Progenitor cell of endocrine pancreas (in vitro differentiated cells): ENCODE measurements around the gene NT5C2. TPM values are rescaled to one million over a fixed set of nuclear protein-coding genes. Genes with fewer than 3 reads are reported as not detected.
"Not testable (repeated sequence)": the region's sequence is repeated elsewhere in the genome, so short reads cannot be mapped to it uniquely, and the experiment has no call there.

Experiments used
- DNase-seq: peaks from one replicate; pipeline ENCODE4 v3.0.0; 2021; ENCODE audit warnings: low spot score; ENCODE audit not compliant: unreplicated experiment
- H3K27ac Mint-ChIP-seq: 2 replicates; pipeline ENCODE4 v1.8.0; 2021; ENCODE audit warnings: mild to moderate bottlenecking, moderate library complexity, mixed read lengths
- H3K27me3 Mint-ChIP-seq: 2 replicates; pipeline ENCODE4 v1.8.0; 2021; ENCODE audit warnings: mixed read lengths
- H3K36me3 Mint-ChIP-seq: 2 replicates; pipeline ENCODE4 v1.8.0; 2022; ENCODE audit warnings: mixed read lengths; ENCODE audit not compliant: insufficient read depth
- H3K4me1 Mint-ChIP-seq: 2 replicates; pipeline ENCODE4 v1.8.0; 2021; ENCODE audit warnings: low read depth, mixed read lengths
- H3K4me3 Mint-ChIP-seq: 2 replicates; pipeline ENCODE4 v1.8.0; 2021; ENCODE audit warnings: low read depth, mild to moderate bottlenecking, moderate library complexity, mixed read lengths
- H3K9me3 Mint-ChIP-seq: 2 replicates; pipeline ENCODE4 v1.8.0; 2021; ENCODE audit warnings: low read depth, mixed read lengths
- CTCF ChIP-seq: fragments of 200-600 bp; sonication (generic); IDR thresholded peaks from one replicate; pipeline ENCODE4 v1.5.0; 2021; ENCODE audit warnings: antibody characterized with exemption, mild to moderate bottlenecking; ENCODE audit not compliant: unreplicated experiment
- total RNA-seq: library from RNA; stranded (reverse); gene quantifications from 2 replicates; pipeline ENCODE4 v1.2.1, GENCODE V29; 2021

NT5C2 gene
- total RNA-seq, 1 donor from 2014 or later, result 131 TPM

- peaks cover 6% of the 10 kb centered on the region for H3K9me3 Mint-ChIP-seq
- peak overlapping the region; percentile 47 for H3K27ac Mint-ChIP-seq
- peaks cover 8% of the 10 kb centered on the region for H3K4me1 Mint-ChIP-seq
- no peak for TF ChIP-seq CTCF
- DNase-seq, result no peak
- no peak overlapping the region for H3K4me3 Mint-ChIP-seq
- no peaks in the 10 kb centered on the region for H3K27me3 Mint-ChIP-seq
- peaks cover 35% of the 10 kb centered on the region for H3K36me3 Mint-ChIP-seq
Observed at GRCh38 chr10:103139803-103140202, 53.3 kb downstream of the NT5C2 start.

GRCh38 chr10:103135168-103135567 lies 57.9 kb downstream of the NT5C2 start:
- DNase-seq, H3K27me3 Mint-ChIP-seq, H3K4me3 Mint-ChIP-seq, H3K4me1 Mint-ChIP-seq, H3K27ac Mint-ChIP-seq: not testable (repeated sequence)
- peaks cover 62% of the 10 kb centered on the region for H3K36me3 Mint-ChIP-seq
- peaks cover 14% of the 10 kb centered on the region for H3K9me3 Mint-ChIP-seq

- Mint-ChIP-seq H3K36me3 (peaks cover 53% of the 10 kb centered on the region), H3K27ac (peak overlapping the region; percentile 89), H3K27me3 (no peaks in the 10 kb centered on the region), H3K9me3 (peaks cover 11% of the 10 kb centered on the region), H3K4me1 (peaks cover 5% of the 10 kb centered on the region), H3K4me3 (no peak overlapping the region)
- TF ChIP-seq CTCF, result no peak
- no peak for DNase-seq
Observed at GRCh38 chr10:103130910-103131309, 62.2 kb downstream of the NT5C2 start.

GRCh38 chr10:103130180-103130579 lies 62.9 kb downstream of the NT5C2 start:
- H3K4me1 Mint-ChIP-seq, DNase-seq, H3K27ac Mint-ChIP-seq, H3K4me3 Mint-ChIP-seq, H3K27me3 Mint-ChIP-seq: not testable (repeated sequence)
- Mint-ChIP-seq H3K9me3 (peaks cover 11% of the 10 kb centered on the region), H3K36me3 (peaks cover 50% of the 10 kb centered on the region)

- TF ChIP-seq CTCF, result no peak
- peaks cover 8% of the 10 kb centered on the region for H3K4me1 Mint-ChIP-seq
- H3K27ac Mint-ChIP-seq, result peak overlapping the region; percentile 84
- H3K27me3 Mint-ChIP-seq, result no peaks in the 10 kb centered on the region
- no peak for DNase-seq
- peaks cover 29% of the 10 kb centered on the region for H3K36me3 Mint-ChIP-seq
- H3K4me3 Mint-ChIP-seq, result no peak overlapping the region
- H3K9me3 Mint-ChIP-seq, result peaks cover 7% of the 10 kb centered on the region
Observed at GRCh38 chr10:103127241-103127640, 65.8 kb downstream of the NT5C2 start.

- Mint-ChIP-seq H3K27ac (peak overlapping the region; percentile 13), H3K4me1 (peaks cover 6% of the 10 kb centered on the region)
Observed at GRCh38 chr10:103125323-103126267, 67.5 kb downstream of the NT5C2 start.

More at GRCh38 chr10:103125323-103126267, 67.5 kb downstream of the NT5C2 start:
- Mint-ChIP-seq H3K9me3 (peaks cover 2% of the 10 kb centered on the region), H3K36me3 (peaks cover 15% of the 10 kb centered on the region), H3K4me3 (no peak overlapping the region), H3K27me3 (no peaks in the 10 kb centered on the region)
- no peak for TF ChIP-seq CTCF
- DNase-seq, result no peak
